HG03139 (cell line): Measurements from ENCODE around the gene KIF26B.

Source experiments
- ATAC-seq: cut with Tn5 transposase; IDR thresholded peaks from one replicate; pipeline ENCODE4 v1.9.1; 2021; ENCODE audit not compliant: unreplicated experiment

The KIF26B gene

DNA sequence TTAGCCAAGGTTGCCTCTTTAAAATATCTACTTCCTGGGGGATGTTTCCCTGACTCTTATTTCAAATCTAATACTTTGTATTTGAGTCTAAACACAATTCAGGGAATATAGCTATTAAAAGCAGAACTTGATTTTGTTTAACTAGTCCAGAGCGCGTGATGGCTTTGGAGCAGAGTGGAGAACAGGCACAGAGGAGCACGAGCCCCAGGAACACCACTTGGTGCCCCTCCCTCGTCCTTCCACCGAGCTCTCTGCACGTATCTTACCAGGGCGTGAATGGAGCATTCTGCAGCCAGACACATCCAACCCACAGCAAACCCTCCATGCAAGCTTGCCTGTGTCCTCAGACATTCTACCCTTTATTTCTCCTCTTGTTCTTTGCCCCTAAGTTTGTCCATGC is 14.1 kb downstream of the KIF26B start:
- ATAC-seq: no peak

DNA sequence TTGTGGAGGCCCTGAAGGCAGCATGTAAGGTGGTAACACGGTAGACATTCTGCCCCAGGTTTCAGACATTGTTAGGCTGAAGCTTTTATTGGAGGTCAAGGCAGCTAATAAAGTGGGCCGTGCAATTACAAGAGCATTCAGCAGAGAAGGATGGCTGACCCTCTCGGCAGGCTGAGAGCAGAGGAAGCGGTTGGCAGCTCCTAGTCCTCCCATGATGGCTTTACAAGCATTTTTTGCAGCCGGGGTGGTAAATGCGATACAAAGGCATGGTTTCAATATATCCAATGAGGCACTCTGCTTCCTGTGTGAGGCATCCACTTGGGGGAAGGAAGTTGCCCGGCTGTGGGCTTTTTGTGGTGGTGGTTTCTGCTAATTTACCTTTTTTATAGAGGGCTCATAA is 14.6 kb downstream of the KIF26B start:
- no peak for ATAC-seq

DNA sequence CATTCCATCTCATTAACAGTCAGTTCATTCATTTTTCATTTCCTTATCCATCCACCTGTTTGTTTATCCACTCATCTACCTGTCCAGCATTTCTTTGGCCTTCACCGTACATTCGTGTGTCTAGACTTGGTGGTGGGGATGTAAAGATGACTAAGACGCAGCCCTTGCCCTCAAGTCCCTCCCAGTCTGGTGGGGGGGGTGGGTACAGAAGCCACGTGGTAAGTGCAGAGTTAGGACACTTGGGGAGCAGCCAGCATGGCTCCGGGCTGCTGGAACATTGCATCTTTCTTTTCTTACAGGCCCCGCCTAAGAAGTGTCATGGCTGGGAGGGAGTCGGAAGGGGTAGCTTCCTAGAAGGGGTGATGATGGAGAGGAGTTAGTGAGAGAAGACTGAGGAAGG is 17.2 kb downstream of the KIF26B start:
- no peak for ATAC-seq

DNA sequence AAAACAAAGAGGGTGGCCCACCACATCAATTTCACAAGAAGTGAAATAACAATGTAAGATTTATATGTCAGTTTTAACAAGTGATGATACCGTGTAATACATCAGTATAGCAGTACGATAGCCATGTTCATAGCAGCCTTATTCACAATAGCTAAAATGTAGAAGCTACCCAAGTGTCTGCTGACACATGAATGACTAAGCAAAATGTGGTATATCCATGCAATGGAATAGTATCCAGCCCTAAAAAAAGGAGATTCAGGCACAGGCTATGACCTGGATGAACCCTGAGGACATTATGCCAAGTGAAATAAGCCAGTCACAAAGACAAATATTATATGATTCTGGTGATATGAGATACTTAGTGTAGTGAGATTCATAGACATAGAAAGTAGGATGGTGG is 18.0 kb downstream of the KIF26B start:
- ATAC-seq: no peak

DNA sequence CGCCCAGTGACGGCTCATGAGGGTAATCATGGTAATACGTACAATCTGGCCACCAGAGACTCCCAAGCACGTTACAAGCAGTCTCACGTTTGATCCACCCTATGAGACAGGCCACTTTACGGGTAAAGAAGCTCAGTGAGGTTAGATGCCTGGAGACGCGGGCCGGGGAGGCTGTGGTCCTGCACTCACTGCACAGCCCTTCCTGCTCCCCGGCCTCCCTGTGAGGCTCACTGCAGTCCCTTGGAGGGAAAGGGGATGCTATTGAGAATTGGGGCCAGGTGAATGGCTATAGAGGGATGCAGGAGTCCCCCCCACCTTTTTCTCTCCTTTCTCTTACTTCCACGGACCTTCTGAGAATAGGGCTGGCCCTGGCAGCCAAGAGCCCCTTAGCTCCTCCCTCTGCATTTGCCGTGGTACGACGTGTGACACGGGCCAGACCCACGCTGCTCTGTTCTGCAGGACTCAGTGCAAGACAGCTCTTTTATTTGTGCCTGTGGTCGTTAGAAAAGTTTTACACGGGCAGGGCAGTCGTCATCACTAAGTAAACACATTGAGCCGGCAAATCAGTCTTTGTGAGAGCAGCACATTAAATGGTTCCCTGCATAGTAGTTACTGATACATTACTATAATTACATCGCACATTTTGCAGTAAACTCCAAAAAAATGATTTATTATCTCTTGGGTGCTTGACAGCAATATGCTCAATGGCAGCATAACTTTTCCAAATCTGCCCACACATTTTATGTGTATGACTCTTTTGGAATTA is 18.8 kb downstream of the KIF26B start:
- no peak for ATAC-seq

DNA sequence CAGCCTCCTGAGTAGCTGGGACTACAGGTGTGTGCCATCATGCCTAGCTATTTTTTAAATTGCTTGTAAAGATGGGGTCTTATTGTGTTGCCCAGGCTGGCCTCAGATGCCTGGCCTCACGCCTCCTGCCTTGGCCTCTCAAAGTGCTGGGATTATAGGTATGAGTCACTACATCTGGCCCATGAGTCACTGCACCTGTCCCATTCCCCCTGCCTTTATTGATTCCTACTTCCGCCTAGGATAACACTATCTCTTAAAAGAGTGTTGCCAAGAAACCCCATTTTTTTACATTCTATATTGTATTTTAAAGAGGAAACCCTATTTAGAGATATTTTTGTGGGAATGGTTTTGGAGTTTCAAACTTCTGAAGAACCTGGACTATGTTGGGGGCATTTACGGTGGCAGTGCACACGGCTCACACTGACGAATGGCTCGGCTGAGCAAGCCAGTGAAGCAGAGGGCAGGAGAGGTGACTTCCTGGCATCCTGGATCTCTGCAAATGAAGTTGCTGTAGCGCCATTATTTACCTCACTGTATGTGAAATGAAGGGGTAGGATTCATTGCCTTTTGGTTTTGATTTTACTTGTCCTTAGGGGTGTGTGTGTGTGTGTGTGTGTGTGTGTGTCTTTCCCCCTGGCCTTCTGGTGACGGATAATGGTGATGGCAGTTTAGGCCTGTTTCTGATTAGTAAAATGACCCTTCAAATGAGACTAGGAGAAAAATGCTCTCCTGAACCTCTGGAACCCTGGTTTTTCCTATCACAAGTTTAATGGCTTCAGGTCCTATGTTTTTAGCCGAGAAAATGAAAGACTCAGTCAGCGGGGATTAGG is 22.5 kb downstream of the KIF26B start:
- ATAC-seq: no peak

DNA sequence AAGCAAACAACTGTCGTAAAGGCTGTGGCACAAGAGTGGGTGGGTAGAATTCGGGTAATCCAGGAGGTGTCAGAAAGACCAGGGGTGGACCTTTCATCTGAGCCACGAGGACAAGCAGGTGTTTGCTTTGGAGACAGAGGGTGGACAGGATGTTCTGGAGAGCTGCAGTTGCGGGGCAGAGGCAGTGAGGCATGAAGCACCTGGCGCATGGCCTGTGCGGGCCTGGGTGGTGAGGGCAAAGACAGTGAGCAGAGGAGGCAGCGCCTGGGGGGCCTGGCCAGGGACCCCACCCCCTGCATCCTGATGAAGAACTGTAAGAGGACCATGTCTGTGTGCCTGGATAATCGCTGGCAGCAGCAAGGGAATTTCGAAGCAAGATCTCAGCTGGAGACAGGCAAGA is 24.9 kb downstream of the KIF26B start:
- no peak for ATAC-seq

DNA sequence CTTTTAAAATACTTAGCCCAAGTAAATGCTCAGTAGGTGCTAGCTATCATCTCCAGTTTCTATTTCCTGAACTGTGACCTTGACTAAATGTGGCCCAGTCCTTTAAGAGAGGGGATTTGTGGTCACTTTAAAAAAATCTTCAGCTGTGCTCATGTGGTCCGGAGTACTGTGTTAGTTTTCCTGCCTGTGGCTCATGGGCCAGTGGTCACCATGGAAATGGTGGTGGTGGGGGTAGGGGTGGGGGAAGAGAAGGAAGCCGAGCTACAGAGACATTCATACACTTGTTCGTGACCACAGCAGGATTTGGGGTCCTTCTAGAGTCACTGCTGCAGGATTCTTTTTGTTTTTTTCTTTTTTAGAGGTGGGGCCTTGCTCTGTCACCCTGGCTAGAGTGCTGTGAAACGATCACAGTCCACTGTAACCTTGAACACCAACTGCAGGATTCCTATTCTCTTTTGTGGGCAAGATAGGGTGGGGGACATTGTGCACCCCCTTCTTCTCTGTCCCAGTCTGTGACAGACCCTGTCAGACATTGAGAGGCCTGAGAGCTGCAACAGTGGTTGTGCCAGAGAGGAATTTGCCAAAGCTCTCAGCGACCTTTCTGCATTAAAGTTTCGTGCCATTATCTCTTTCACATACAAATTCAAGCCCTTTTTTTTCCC is 25.8 kb downstream of the KIF26B start:
- ATAC-seq: no peak

DNA sequence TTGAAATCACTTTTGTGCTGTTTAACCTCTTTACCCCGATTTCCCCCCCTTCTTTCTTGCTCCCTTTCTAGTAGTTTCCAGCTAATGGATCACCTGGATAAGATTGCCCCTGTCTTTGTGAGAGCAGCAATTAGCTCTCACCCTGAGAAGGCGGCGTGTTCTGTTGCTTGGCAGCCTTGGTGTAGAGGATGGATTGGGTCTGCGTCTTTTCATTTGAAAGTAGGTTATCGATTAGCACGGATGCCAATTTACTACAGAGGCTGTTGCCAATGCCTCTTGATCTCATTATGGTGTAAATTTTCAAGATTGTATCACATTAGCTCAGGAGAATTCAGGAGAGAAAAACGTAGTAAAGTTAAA is 26.4 kb downstream of the KIF26B start:
- no peak for ATAC-seq

DNA sequence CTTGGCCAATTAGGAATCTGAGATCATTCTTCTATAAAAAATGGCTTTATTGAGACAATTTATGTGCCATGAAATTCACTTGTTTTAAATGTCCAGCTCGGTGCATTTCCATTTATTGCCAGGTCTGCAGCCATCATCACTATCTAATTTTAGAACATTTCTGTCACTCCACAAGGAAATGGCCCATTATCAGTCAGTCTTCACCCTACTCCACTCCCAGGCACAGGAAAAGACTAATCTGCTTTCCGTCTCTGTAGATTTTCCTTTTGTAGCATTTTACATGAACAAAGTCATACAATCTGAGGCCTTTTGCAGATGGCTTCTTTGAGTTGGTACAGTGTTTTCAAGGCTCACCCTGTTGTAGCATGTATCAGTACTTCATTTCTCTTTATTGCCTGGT is 27.2 kb downstream of the KIF26B start:
- ATAC-seq: no peak

DNA sequence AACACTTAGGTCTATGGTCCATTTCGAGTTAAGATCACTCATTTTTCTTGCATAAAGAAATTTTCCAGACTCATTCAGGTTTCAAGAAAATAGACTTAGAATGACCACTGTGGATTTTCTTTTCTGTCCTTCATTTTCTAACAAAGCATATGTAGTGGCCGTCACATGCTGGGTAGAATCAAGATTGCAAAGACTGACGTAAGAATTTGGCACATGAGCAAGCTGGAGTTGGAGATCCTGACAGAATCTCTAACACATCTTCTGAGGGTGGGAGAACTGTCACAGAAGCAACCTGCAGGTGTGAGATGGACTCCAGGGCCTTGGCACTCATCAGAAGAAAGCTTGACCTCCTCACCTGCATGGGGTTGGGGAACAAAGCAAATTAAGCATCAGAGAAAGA is 28.6 kb downstream of the KIF26B start:
- ATAC-seq: no peak

DNA sequence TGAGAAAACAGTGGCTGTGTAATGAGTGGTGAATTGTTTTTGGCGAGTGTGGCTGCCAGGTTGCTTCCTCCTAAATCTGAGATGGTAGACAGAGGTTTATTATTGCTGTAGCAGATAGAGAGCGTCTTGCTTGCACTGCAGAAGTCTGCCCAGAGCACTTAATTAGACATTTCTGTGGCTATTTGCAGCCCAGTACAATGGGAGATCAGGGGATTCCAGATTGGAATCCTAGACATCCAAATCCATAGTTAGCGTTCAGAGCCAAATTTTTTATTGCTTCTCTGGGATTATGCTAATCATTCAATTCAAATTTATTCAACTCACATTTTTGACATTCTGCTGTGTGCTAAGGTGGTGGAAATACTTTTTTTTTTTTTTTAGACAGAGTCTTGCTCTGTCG is 30.0 kb downstream of the KIF26B start:
- ATAC-seq: no peak

DNA sequence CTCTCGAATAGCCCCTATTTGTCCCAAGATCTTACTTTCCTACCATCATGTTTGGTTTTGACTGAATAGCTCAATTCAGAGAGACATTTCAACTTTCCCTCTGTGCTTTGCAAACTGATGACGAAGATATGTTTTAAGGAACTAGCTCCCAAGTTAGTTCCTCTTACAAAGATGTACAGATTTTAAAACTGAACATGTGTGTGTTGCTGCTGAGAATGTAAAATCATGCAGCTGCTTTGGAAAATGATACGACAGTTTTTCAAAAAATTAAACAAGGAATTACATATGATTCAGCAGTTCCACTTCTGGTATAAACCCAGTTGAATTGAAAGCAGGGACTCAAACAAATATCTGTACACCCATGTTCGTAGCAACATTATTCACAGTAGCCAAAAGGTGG is 33.6 kb downstream of the KIF26B start:
- no peak for ATAC-seq

DNA sequence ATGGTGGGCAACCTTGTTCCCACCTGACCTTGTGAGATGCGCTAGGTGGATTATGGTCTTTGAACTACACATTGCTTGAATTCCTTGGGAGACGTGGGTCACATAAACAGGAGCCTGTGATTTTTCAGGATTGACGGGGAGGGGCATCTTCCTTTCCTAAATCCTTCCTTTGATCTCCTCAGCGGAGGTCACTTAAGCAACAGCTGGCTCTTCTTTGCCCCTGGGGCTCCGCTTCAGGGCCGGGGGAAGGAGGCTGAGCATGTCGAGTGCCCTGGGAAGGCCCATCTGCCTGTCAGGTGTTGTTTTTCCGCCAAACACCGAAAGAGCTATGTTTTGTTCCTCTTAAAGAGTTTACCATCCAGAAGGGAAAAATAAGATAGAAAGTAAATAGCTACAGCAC is 40.6 kb downstream of the KIF26B start:
- ATAC-seq: no peak

DNA sequence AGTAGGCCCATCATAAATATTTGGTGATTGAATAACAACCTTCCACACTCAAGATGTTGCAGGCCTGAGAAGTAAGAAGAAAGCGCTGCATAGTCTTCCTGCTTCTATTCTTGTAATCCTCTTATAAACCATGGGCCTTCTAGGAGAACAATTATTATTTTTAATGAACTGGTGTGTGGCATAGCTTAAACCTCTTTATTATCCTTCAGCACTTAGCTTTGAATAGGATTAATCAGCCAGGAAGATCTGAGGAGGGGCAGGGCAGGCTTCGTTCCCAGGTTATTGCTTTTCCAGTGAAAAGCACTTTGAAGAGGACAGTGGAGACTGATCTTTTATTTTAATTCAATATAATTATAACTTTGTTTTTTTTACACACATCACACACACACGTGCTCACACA is 42.3 kb downstream of the KIF26B start:
- ATAC-seq: no peak

DNA sequence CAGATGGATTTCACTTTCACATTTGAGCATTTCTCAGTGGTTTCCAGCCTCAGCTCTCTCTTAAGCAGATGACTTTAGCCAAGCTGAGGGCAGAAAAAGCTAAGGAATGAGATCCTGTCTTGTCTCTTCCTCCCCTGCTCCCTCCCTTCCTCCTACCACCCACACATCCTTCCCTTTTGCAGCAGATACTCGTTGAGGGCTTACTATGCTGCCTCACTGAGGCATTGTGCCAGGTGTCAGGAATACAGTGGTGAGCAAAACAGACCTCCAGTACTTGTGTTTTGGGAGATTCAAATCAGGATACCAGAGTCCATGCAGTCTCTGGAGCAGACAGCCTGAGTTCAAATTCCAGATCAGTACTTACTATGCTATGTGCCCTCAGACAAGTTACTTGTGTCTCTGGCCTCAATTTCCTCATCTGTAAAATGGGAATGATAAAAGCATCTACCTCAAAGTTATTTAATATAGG is 43.2 kb downstream of the KIF26B start:
- ATAC-seq: no peak

DNA sequence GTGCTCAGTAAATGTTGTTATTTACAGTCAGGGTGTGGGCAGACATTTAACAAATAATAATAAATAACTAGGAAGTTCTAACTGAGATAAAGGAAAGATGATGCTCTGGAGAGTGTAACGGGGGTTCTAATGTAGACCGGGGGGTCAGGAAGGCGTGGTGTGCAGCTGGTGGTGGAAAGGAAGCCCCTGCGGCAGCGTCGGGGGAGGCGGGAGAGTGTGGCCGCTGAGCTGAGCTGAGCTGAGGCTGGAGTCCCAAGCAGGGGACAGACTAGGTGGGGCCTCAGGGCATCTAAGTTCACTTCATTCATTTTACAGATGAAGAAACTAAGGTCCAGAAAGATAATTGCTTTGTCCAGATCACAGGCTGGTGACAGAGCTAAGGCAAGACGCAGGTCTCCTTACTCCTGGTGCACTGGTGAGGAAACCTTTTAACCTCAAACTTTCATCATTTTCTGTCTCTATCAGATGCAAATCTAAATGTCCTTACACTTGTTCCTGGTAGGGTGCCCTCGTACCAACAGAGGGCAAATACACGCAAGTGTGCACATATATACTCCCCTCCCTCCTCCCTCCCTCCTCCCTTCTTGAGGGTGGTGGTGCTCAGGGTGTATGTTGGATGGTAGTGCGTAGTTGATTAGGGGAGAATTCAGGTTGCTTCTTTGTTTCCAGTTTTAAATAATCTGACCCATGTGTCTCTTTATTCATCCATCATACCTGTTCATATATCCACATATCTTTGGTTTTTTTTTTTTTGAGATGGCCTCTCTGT is 44.1 kb downstream of the KIF26B start:
- ATAC-seq: no peak

DNA sequence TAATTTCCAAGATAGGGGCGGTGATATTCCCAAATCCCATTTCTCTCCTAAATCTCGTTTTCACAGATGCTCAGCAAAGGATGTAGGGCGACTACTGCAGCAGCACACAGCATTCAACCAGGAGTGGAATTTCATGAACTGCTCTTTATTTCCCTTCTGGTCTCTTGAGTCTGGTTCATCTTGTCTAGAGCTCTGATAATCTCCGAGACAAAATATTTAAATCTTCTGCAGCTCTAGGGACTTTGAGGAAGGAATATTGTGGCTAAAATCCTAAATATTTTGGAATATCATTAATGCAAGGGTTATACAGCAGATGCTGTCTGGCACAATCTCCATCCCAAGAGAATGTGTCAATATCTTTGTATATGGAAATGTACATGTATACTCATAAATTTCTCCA is 45.4 kb downstream of the KIF26B start:
- no peak for ATAC-seq

DNA sequence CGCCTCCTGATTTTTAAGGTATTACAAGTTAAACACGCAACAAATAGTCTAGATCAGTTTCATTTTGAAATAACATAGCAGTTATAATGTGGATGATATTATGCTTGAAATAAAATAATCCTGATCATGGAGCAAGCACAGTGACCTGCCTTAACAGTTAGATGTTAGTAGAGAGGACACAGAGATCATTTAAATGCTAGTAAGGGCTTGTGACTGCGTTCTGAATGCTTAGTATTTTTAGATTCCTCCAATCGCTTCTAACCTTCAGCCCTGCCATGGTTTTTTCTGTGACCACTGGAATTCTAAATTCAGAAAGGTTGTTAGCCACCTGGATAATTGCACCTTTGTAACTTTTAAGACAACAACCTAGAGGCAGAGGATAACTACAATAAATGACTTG is 46.4 kb downstream of the KIF26B start:
- ATAC-seq: no peak

DNA sequence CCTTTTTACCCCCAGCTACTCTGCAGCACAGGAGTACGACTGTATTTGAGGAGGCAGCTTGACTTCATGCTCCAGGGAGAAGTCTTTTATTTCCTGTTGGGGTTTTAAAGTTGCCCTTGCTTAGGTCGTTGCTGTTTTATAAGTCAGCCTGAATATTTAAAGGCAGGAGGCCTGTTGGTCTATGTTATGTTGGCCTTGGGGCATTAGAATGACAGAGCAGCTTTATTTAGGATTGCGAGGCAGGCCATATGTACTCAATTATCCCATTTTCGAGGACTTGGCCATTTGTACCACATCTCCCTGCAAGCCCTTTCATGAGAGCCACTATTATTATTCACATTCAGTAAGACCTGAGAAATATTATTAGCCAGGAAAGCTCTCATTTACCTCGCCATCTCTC is 47.0 kb downstream of the KIF26B start:
- ATAC-seq: no peak

DNA sequence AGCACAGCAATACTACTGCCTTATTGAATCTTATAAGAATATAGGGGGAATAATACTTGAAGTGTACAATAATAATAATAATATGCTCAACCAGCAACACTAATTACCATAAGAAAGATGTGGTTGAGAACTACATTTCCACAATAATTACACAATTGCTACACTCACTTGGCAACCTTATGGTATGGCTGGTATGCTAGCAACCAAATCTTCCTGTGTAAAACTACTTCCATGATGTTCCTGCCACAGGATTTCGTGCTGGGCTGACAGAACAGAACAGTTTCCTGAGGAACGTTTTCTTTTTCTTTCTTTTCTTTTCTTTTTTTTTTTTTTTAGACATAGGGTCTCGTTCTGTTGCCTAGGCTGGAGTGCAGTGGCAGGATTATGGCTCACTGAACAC is 50.6 kb downstream of the KIF26B start:
- no peak for ATAC-seq
